ENCODE results near the gene VPS13C.

VPS13C gene

DNA sequence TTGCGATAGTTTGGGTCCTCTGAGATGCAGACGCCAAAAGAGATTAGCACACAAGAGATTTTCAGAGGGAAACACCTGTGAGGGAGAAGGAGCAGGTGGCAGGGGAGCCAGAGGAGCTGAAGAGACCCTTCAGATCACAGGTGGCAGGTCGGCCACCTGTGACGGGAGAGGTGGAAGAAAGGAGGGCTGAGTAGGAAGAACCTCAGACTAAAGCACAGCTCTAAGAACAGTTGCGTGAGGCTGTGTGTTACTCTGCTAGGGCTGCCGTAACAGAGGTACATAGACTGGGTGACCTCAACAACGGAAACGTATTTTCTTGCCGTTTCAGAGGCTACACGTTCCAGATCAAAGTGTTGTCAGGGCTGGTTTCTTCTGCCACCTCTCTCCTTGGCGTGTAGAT, 45.0 kb upstream of the VPS13C start:
- DNase-seq (ENCODE audit: low read depth), result no peak
- TF ChIP-seq, protein P1, sequence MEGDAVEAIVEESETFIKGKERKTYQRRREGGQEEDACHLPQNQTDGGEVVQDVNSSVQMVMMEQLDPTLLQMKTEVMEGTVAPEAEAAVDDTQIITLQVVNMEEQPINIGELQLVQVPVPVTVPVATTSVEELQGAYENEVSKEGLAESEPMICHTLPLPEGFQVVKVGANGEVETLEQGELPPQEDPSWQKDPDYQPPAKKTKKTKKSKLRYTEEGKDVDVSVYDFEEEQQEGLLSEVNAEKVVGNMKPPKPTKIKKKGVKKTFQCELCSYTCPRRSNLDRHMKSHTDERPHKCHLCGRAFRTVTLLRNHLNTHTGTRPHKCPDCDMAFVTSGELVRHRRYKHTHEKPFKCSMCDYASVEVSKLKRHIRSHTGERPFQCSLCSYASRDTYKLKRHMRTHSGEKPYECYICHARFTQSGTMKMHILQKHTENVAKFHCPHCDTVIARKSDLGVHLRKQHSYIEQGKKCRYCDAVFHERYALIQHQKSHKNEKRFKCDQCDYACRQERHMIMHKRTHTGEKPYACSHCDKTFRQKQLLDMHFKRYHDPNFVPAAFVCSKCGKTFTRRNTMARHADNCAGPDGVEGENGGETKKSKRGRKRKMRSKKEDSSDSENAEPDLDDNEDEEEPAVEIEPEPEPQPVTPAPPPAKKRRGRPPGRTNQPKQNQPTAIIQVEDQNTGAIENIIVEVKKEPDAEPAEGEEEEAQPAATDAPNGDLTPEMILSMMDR (IDR thresholded peaks at IDR 0.05; ENCODE audit: low read depth, low read length, missing control alignments), result no peak
- H3K4me3 ChIP-seq (ENCODE audit: low read depth, low read length), result no peak overlapping the region

DNA sequence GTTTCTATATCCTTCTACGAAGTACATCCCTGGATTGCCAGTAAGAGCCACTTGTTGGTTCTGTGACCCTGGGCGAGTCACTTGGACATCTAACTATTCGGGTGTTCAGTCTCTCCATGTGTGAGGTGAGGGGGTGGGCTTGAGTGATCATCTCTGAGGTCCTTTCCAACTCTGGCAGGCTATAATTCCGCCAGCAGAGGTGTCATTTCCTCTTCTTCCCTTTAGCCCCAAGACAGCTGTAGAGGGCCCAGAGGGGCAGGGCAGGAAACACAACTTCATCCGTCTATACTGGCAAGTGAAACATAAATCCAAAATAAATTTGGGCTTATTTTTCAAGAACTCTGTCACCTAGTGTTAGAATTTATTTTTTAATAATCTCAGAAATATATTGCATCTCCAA, 44.6 kb upstream of the VPS13C start:
- TF ChIP-seq, protein P1 (IDR thresholded peaks at IDR 0.05; ENCODE audit: low read depth, low read length, missing control alignments), result no peak
- H3K4me3 ChIP-seq (ENCODE audit: low read depth, low read length), result no peak overlapping the region
- no peak for DNase-seq (ENCODE audit: low read depth)

DNA sequence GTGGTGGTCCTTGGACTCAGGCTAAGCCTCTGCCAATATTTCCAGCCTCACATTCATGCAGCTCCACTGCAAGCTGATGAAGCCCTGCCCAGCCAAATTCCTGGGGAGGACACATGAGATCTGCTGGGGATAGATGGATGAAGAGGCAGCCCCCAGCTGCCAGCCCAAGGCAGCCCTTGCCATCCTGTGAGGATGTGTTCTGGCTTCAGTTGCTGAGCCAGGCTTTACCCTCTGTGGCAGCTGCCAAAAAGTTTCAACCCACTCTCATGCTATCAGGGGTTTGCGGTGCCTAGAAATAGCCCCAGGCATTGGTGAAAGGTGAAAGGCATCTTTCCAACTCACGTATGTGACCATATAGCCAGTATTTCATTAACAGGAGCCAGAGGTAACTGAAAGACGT, 44.2 kb upstream of the VPS13C start:
- H3K4me3 ChIP-seq (ENCODE audit: low read depth, low read length), result no peak overlapping the region
- DNase-seq (ENCODE audit: low read depth), result no peak
- TF ChIP-seq, protein P1 (IDR thresholded peaks at IDR 0.05; ENCODE audit: low read depth, low read length, missing control alignments), result no peak

DNA sequence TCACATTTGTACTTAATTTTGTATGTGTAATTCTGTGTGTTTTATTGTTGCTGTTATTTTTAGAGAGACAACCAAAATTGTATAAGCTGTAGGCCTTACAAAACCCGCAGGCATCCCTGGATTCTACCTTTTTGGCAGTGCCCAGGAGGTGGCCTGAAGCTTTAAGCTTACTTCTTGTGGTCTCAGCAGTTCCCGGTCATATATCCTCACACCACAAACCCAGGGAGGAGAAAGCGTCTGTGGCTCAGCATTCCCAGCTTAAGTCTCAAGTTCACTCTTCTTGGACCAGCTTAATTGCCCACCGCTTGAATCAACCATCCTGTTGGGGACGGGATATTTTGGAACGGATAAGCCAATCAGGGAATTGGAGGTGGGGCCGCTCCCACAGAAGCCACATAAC, 43.2 kb upstream of the VPS13C start:
- DNase-seq (ENCODE audit: low read depth), result no peak
- TF ChIP-seq, protein P1 (IDR thresholded peaks at IDR 0.05; ENCODE audit: low read depth, low read length, missing control alignments), result no peak

DNA sequence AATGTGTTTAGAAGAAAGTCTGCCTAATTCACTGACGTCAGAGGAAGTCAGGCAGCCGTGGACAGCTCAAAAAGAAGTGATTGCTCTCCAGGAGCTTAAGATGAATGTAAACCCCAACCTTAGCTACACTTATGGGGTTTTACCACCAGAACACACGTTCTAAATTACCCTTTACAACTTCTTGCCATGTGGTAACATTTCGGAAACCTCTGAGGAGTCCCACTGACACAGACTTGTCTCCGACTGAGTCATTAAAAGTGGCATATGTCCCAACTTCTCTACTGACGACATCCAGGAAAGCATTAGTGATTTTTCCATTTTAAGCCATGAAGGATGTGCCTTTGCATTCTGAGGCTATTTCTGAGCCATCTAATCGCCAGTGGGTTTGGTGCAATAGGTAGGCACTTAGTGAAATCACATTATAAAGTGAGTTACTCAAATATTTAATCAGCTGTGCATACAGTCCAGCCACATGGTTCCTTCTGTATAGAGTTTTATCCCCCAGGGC, 38.9 kb upstream of the VPS13C start:
- DNase-seq (ENCODE audit: low read depth), result no peak
- TF ChIP-seq, protein P1 (IDR thresholded peaks at IDR 0.05; ENCODE audit: low read depth, low read length, missing control alignments), result no peak
- no peak overlapping the region for H3K4me3 ChIP-seq (ENCODE audit: low read depth, low read length)

More for the DNA sequence above, 43.2 kb upstream of the VPS13C start:
- no peak overlapping the region for H3K4me3 ChIP-seq (ENCODE audit: low read depth, low read length)

DNA sequence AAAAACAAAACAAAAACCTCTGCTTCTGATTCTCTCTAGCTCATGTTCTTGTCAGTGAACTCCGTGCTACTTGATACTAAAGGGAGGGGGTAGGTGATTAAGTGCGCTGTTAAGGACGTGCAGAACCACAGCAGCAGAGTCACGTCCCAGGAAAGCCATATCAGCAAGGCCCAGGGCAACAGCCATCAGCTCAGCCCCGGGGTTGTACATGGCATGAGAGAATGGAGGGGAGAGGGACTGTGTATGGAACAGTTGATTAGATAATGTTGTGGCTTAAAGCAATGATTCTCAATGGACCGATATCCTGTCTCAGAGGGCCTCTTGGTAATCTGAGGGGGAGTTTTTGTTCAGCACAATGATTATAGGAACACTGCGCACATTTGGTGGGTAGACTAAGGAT, 34.1 kb upstream of the VPS13C start:
- TF ChIP-seq, protein P1 (IDR thresholded peaks at IDR 0.05; ENCODE audit: low read depth, low read length, missing control alignments), result no peak
- no peak overlapping the region for H3K4me3 ChIP-seq (ENCODE audit: low read depth, low read length)
- no peak for DNase-seq (ENCODE audit: low read depth)

DNA sequence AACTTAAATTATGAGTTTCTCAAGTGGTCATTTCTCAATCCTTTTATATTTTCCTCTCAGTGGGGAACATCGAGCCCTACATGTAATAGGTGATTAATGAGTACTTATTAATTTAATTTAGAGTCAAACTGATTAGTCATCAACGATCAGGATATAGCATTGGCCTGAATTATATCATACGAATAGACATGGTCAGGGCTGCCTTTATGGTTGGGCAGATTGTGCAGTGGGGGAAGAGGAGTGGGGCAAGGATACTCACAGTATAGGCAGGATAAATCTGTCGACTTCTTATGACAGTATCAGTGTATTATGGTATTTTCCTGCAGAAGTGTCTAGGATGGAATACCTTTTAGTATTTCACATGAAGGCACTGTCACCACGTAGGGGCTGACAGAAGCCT, 33.6 kb upstream of the VPS13C start:
- H3K4me3 ChIP-seq (ENCODE audit: low read depth, low read length), result no peak overlapping the region
- DNase-seq (ENCODE audit: low read depth), result no peak
- TF ChIP-seq, protein P1 (IDR thresholded peaks at IDR 0.05; ENCODE audit: low read depth, low read length, missing control alignments), result no peak

Data from GM12864 (cell line).